IgD-negative memory B cell (primary cell): ENCODE results near the gene PPP1R13L. TPM values are rescaled to one million over a fixed set of nuclear protein-coding genes. Genes with fewer than 3 reads are reported as not detected.

Experiments used
- H3K27ac Mint-ChIP-seq, 3 donors: one replicate each; pipeline ENCODE4 v1.8.0; 2020 to 2022; ENCODE audit warnings: mild to moderate bottlenecking in 3 of 3, mixed read lengths in 3 of 3, moderate library complexity in 1 of 3
- H3K27me3 Mint-ChIP-seq: one replicate; pipeline ENCODE4 v1.8.0; 2021; ENCODE audit warnings: mixed read lengths
- H3K36me3 Mint-ChIP-seq: one replicate; pipeline ENCODE4 v1.8.0; 2020; ENCODE audit warnings: mild to moderate bottlenecking, mixed read lengths
- H3K4me1 Mint-ChIP-seq, 3 donors: one replicate each; pipeline ENCODE4 v1.8.0; 2020 to 2022; ENCODE audit warnings: mixed read lengths in 3 of 3, mild to moderate bottlenecking in 1 of 3
- H3K4me3 Mint-ChIP-seq, 4 donors: one replicate each; pipeline ENCODE4 v1.8.0; 2020 to 2022; ENCODE audit warnings: mild to moderate bottlenecking in 4 of 4, mixed read lengths in 4 of 4, moderate library complexity in 3 of 4
- H3K9me3 Mint-ChIP-seq, 3 donors: one replicate each; pipeline ENCODE4 v1.8.0; 2020 to 2021; ENCODE audit warnings: mixed read lengths in 3 of 3, mild to moderate bottlenecking in 1 of 3
- polyA plus RNA-seq: library from polyadenylated mRNA; unstranded; fragments of 300-500 nt; fragmentation: Illumina TruSeq; gene quantifications from one replicate; pipeline ENCODE4 v1.2.3, GENCODE V29; 2021

The PPP1R13L gene
- polyA plus RNA-seq, 1 donor from 2014 or later = 1.6 TPM

- Mint-ChIP-seq H3K27ac (no peak overlapping the region), H3K4me3 (no peak overlapping the region), H3K36me3 (peaks cover 2% of the 10 kb centered on the region), H3K4me1 (peaks cover 0 to 2% (median 1%) of the 10 kb centered on the region in 3 donors), H3K27me3 (no peaks in the 10 kb centered on the region), H3K9me3 (no peaks in the 10 kb centered on the region)
These were observed 51.7 kb downstream of the PPP1R13L start for GRCh38 chr19:45352914-45353796.

- no peak overlapping the region for H3K27ac Mint-ChIP-seq
- peaks cover 2% of the 10 kb centered on the region for H3K36me3 Mint-ChIP-seq
- H3K4me3 Mint-ChIP-seq = no peak overlapping the region
- peaks cover 0 to 2% (median 1%) of the 10 kb centered on the region in 3 donors for H3K4me1 Mint-ChIP-seq
- no peaks in the 10 kb centered on the region for H3K9me3 Mint-ChIP-seq
- no peaks in the 10 kb centered on the region for H3K27me3 Mint-ChIP-seq
These were observed 52.4 kb downstream of the PPP1R13L start for GRCh38 chr19:45352471-45352870.

- Mint-ChIP-seq H3K27me3 (no peaks in the 10 kb centered on the region), H3K4me3 (no peak overlapping the region), H3K9me3 (no peaks in the 10 kb centered on the region), H3K4me1 (peaks cover 0 to 2% (median 1%) of the 10 kb centered on the region in 3 donors), H3K27ac (no peak overlapping the region), H3K36me3 (peaks cover 2% of the 10 kb centered on the region)
These were observed 52.8 kb downstream of the PPP1R13L start for GRCh38 chr19:45352062-45352461.

GRCh38 chr19:45351401-45351952, 53.4 kb downstream of the PPP1R13L start:
- peaks cover 2% of the 10 kb centered on the region for H3K27me3 Mint-ChIP-seq
- no peaks in the 10 kb centered on the region for H3K9me3 Mint-ChIP-seq
- H3K4me3 Mint-ChIP-seq = no peak overlapping the region
- peaks cover 0 to 2% (median 1%) of the 10 kb centered on the region in 3 donors for H3K4me1 Mint-ChIP-seq
- H3K36me3 Mint-ChIP-seq = peaks cover 2% of the 10 kb centered on the region
- no peak overlapping the region for H3K27ac Mint-ChIP-seq

GRCh38 chr19:45350477-45351058, 54.3 kb downstream of the PPP1R13L start:
- Mint-ChIP-seq H3K4me3 (peak overlapping the region in 1 of 4 donors; percentile 43), H3K4me1 (peaks cover 0 to 2% (median 1%) of the 10 kb centered on the region in 3 donors), H3K27ac (no peak overlapping the region), H3K9me3 (no peaks in the 10 kb centered on the region), H3K27me3 (peaks cover 4% of the 10 kb centered on the region), H3K36me3 (peaks cover 1% of the 10 kb centered on the region)

- Mint-ChIP-seq H3K4me1 (peaks cover 0 to 2% (median 1%) of the 10 kb centered on the region in 3 donors), H3K36me3 (no peaks in the 10 kb centered on the region), H3K4me3 (no peak overlapping the region), H3K27me3 (peaks cover 6% of the 10 kb centered on the region), H3K27ac (no peak overlapping the region), H3K9me3 (no peaks in the 10 kb centered on the region)
These were observed 55.4 kb downstream of the PPP1R13L start for GRCh38 chr19:45349430-45349941.

GRCh38 chr19:45349126-45349415, 55.8 kb downstream of the PPP1R13L start:
- H3K4me3 Mint-ChIP-seq = no peak overlapping the region
- H3K9me3 Mint-ChIP-seq = no peaks in the 10 kb centered on the region
- H3K27ac Mint-ChIP-seq = peak overlapping the region in 1 of 3 donors; percentile 53
- H3K27me3 Mint-ChIP-seq = peaks cover 8% of the 10 kb centered on the region
- no peaks in the 10 kb centered on the region for H3K36me3 Mint-ChIP-seq
- peaks cover 0 to 2% (median 1%) of the 10 kb centered on the region in 3 donors for H3K4me1 Mint-ChIP-seq

GRCh38 chr19:45348367-45349125, 56.3 kb downstream of the PPP1R13L start:
- peak overlapping the region in 1 of 3 donors; percentile 53 for H3K27ac Mint-ChIP-seq
- peaks cover 11% of the 10 kb centered on the region for H3K27me3 Mint-ChIP-seq
- H3K36me3 Mint-ChIP-seq = no peaks in the 10 kb centered on the region

GRCh38 chr19:45347570-45348366, 57.1 kb downstream of the PPP1R13L start:
- H3K27me3 Mint-ChIP-seq = peaks cover 11% of the 10 kb centered on the region
- no peaks in the 10 kb centered on the region for H3K36me3 Mint-ChIP-seq
- H3K4me3 Mint-ChIP-seq = no peak overlapping the region
- H3K9me3 Mint-ChIP-seq = no peaks in the 10 kb centered on the region
- H3K27ac Mint-ChIP-seq = no peak overlapping the region
- H3K4me1 Mint-ChIP-seq = peaks cover 0 to 1% (median 0%) of the 10 kb centered on the region in 3 donors

More at GRCh38 chr19:45348367-45349125, 56.3 kb downstream of the PPP1R13L start:
- no peaks in the 10 kb centered on the region for H3K9me3 Mint-ChIP-seq
- peaks cover 0 to 2% (median 1%) of the 10 kb centered on the region in 3 donors for H3K4me1 Mint-ChIP-seq
- no peak overlapping the region for H3K4me3 Mint-ChIP-seq

GRCh38 chr19:45346449-45346848, 58.4 kb downstream of the PPP1R13L start:
- H3K36me3 Mint-ChIP-seq = no peaks in the 10 kb centered on the region
- no peak overlapping the region for H3K4me3 Mint-ChIP-seq
- H3K27ac Mint-ChIP-seq = no peak overlapping the region
- peaks cover 0 to 1% (median 0%) of the 10 kb centered on the region in 3 donors for H3K4me1 Mint-ChIP-seq
- H3K27me3 Mint-ChIP-seq = peaks cover 11% of the 10 kb centered on the region
- H3K9me3 Mint-ChIP-seq = no peaks in the 10 kb centered on the region

GRCh38 chr19:45345506-45345860, 59.4 kb downstream of the PPP1R13L start:
- Mint-ChIP-seq H3K27ac (no peak overlapping the region), H3K27me3 (peaks cover 11% of the 10 kb centered on the region), H3K4me3 (no peak overlapping the region), H3K36me3 (no peaks in the 10 kb centered on the region), H3K9me3 (no peaks in the 10 kb centered on the region), H3K4me1 (peaks cover 0 to 1% (median 0%) of the 10 kb centered on the region in 3 donors)

GRCh38 chr19:45344621-45345505, 60.0 kb downstream of the PPP1R13L start:
- Mint-ChIP-seq H3K4me1 (peaks cover 0 to 4% (median 2%) of the 10 kb centered on the region in 3 donors), H3K9me3 (no peaks in the 10 kb centered on the region), H3K27me3 (peaks cover 16% of the 10 kb centered on the region), H3K27ac (no peak overlapping the region), H3K4me3 (no peak overlapping the region), H3K36me3 (no peaks in the 10 kb centered on the region)

GRCh38 chr19:45342911-45343310, 62.0 kb downstream of the PPP1R13L start:
- no peaks in the 10 kb centered on the region for H3K36me3 Mint-ChIP-seq
- H3K27me3 Mint-ChIP-seq = peaks cover 23% of the 10 kb centered on the region
- H3K27ac Mint-ChIP-seq = no peak overlapping the region
- H3K9me3 Mint-ChIP-seq = no peaks in the 10 kb centered on the region
- H3K4me3 Mint-ChIP-seq = no peak overlapping the region
- peaks cover 4 to 7% (median 6%) of the 10 kb centered on the region in 3 donors for H3K4me1 Mint-ChIP-seq
